GM21529 (cell line): ENCODE results near the gene PCSK6.

Source experiments
- ATAC-seq: cut with Tn5 transposase; IDR thresholded peaks from one replicate; pipeline ENCODE4 v1.9.1; 2021; ENCODE audit not compliant: unreplicated experiment

PCSK6 gene

DNA sequence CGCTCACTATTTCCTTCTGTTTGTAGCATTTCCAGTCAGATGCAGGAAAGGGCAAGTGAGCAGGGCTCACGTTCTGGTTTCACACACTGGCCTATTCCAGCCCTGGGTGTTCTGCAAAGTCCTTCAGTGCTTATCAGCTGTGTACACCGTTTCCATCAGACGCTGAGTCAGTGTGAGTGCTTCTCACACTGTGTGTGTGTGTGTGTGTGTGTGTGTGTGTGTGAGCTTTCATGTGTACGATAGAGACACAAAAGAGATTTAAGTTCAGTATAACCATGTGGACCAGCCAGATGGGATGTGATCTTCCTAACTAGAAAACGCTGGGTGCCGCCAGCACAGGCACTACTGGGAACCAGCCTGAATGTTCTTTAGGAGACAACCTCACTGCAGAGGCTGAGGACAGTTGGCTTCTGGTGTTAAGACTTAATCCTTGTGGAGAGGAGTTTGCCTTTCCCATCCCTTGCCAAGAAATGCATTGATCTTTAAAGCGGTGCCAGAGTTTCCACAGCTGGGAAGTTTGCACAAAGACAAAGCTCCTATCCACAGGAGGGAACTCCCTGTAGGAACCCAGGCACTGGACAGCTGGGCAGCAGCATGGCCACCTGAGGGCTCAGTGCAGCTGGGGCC is 233.8 kb downstream of the PCSK6 start:
- ATAC-seq: no peak

DNA sequence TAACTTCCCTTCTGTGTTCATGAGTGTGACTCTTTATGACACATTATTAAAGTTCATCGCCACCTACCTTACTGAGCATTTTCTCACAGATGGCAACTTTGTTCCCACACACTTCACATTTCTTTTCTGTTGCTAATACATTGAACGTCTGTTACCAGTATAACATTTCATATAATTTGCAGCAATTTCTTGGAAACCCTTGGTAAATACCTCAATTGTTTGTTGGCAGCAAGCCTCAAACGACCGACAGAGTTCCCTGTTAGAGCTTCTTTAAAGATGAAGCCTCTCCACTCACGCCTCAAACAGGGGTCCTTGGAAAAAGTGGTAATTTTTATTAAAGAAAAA is 234.5 kb downstream of the PCSK6 start:
- no peak for ATAC-seq

DNA sequence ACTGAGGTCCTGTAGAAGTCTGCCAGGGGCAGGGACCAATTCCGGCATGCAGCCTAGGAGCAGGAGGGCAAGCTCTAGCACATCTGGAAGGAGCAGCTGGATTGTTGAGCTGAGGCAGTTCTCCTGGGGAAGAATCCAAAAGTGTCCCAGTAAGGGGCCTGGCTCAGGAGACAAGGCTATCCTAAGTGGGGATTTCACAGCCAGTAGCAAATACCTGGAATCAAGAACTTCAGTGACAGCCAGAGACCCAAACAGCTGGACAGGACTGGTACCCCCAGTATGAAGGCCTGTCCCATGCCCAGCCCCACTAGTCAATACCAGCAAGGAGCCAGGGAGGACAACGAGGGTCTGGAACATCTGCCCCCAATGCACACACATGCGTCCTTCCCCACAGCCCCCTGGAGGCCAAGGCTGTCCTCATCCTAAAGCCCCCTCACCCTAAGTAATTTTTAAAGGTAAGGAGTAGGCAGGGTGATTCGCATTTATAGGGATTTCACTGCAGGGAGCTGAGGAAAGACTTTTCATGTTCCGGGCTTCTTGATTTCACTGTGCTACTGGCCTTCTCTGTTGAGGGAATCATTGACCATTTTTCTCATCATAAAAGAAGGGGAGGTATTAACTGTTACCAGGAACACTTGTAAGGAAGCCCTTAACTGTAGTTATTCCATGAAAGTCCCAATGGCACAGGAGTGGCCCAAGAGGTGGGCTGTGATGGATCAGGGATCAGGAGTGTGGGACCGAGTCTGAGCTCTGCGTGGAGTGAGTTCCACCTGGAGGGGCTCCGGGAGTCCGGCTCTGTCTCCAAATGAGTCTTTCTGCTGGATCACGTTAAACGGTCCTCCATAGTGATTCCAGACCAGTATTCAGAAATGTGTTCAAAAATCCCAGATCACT is 235.1 kb downstream of the PCSK6 start:
- ATAC-seq: no peak
